AG09319 (cell line): ENCODE data around the gene EPB41L3.

Experiments
- DNase-seq: peaks from one replicate; pipeline ENCODE4 v3.0.0-alpha.2; 2010; ENCODE audit warnings: low read depth; ENCODE audit errors: extremely low read depth
- CTCF ChIP-seq: IDR thresholded peaks from 2 replicates; pipeline ENCODE4 v1.5.1; 2011; ENCODE audit warnings: low read depth, mild to moderate bottlenecking, inconsistent platforms, low read length, moderate library complexity

Gene EPB41L3

GRCh38 chr18:5424903-5425664, 118.7 kb downstream of the EPB41L3 start:
- DNase-seq: no peak
- peak; percentile 55 for TF ChIP-seq CTCF

GRCh38 chr18:5422626-5423025, 121.2 kb downstream of the EPB41L3 start:
- TF ChIP-seq CTCF: no peak
- no peak for DNase-seq

GRCh38 chr18:5421981-5422380, 121.8 kb downstream of the EPB41L3 start:
- TF ChIP-seq CTCF: no peak
- DNase-seq: no peak

- DNase-seq: no peak
Measured at GRCh38 chr18:5420906-5421305, 122.9 kb downstream of the EPB41L3 start.

GRCh38 chr18:5419601-5420000, 124.2 kb downstream of the EPB41L3 start:
- TF ChIP-seq CTCF: no peak
- no peak for DNase-seq

More at GRCh38 chr18:5420906-5421305, 122.9 kb downstream of the EPB41L3 start:
- TF ChIP-seq CTCF: no peak

- TF ChIP-seq CTCF: no peak
- no peak for DNase-seq
Measured at GRCh38 chr18:5419030-5419429, 124.8 kb downstream of the EPB41L3 start.

- no peak for TF ChIP-seq CTCF
- DNase-seq: no peak
Measured at GRCh38 chr18:5417342-5417741, 126.5 kb downstream of the EPB41L3 start.
